Measurements from ENCODE around the gene SPTBN5.

GRCh38 chr15:41819455-41820050, 74.3 kb downstream of the SPTBN5 start:
- TF ChIP-seq CTCF (IDR thresholded peaks at IDR 0.05): no peak
- no peak for TF ChIP-seq EZH2 (IDR thresholded peaks at IDR 0.05; ENCODE audit: borderline replicate concordance, insufficient read depth, low read depth, low read length, poor library complexity, severe bottlenecking)

All from B cell (primary cell).